A673 (cell line): Measurements from ENCODE around the gene INPP5A. TPM values are rescaled to one million over a fixed set of nuclear protein-coding genes. Genes with fewer than 3 reads are reported as not detected.

Experiments
- BruUV-seq: library from RNA; stranded (reverse); fragments of 400-500 nt; replicated peaks from 2 replicates; lab custom pipeline; 2021; lab: Mats Ljungman, UMichigan
- CTCF ChIA-PET: fragments of 300-600 bp; sonication (Branson Sonifier 250); formaldehyde crosslinking; loops from one replicate; lab custom pipeline; 2022; ENCODE audit warnings: antibody characterized with exemption; lab: Charles Lee
- POLR2A ChIA-PET: fragments of 300-600 bp; sonication (Branson Sonifier 250); formaldehyde crosslinking; loops from one replicate; lab custom pipeline; 2022; ENCODE audit warnings: antibody characterized with exemption; ENCODE audit not compliant: low non-redundant PET; lab: Charles Lee
- DNase-seq: peaks from one replicate; pipeline ENCODE4 v3.0.0-alpha.2; 2015; ENCODE audit warnings: low spot score
- H3K27ac ChIP-seq: fragments of 200-600 bp; sonication (generic); 2 replicates; pipeline ENCODE4 v1.5.1; 2016; ENCODE audit warnings: mixed run types, low read depth, mild to moderate bottlenecking, mixed read lengths, antibody characterized with exemption, low read length; ENCODE audit not compliant: poor library complexity, severe bottlenecking
- H3K27me3 ChIP-seq: fragments of 200-600 bp; sonication (generic); replicated peaks from 2 replicates; pipeline ENCODE4 v1.6.1; 2017; ENCODE audit warnings: mixed run types, low read depth, mild to moderate bottlenecking, mixed read lengths, antibody characterized with exemption, low read length; ENCODE audit not compliant: insufficient read depth, poor library complexity
- H3K36me3 ChIP-seq: fragments of 200-600 bp; sonication (generic); 2 replicates; pipeline ENCODE4 v1.6.1; 2016; ENCODE audit warnings: mixed run types, mild to moderate bottlenecking, mixed read lengths, antibody characterized with exemption, low read length; ENCODE audit not compliant: insufficient read depth, poor library complexity, severe bottlenecking
- H3K4me1 ChIP-seq: fragments of 200-600 bp; sonication (generic); 2 replicates; pipeline ENCODE4 v1.6.1; 2017; ENCODE audit warnings: mixed run types, mild to moderate bottlenecking, mixed read lengths, antibody characterized with exemption, low read length; ENCODE audit not compliant: insufficient read depth, poor library complexity, severe bottlenecking
- H3K4me3 ChIP-seq: fragments of 200-600 bp; sonication (generic); 2 replicates; pipeline ENCODE4 v1.5.1; 2016; ENCODE audit warnings: low read depth, mixed run types, mild to moderate bottlenecking, mixed read lengths, low read length; ENCODE audit not compliant: poor library complexity, severe bottlenecking
- H3K9me3 ChIP-seq: fragments of 200-600 bp; sonication (generic); 2 replicates; pipeline ENCODE4 v1.6.1; 2016; ENCODE audit warnings: mixed run types, low read depth, mild to moderate bottlenecking, mixed read lengths, antibody characterized with exemption, low read length; ENCODE audit not compliant: poor library complexity, severe bottlenecking
- CTCF ChIP-seq: fragments of 300-800, 200-600 bp; sonication (generic); conservative IDR thresholded peaks from 2 replicates; pipeline ENCODE4 v1.5.1; 2017; ENCODE audit warnings: low read depth, mild to moderate bottlenecking, antibody characterized with exemption, low read length, moderate library complexity, mixed read lengths
- EZH2 ChIP-seq: fragments of 200-600 bp; sonication (generic); IDR thresholded peaks from 2 replicates; pipeline ENCODE4 v1.6.1; 2017; ENCODE audit warnings: borderline replicate concordance, low read depth, mild to moderate bottlenecking, mixed read lengths, antibody characterized with exemption, low read length; ENCODE audit not compliant: poor library complexity, severe bottlenecking
- intact Hi-C: fragments of 100-400 bp; cut with micrococcal nuclease; formaldehyde crosslinking; loops from one replicate; pipeline ENCODE4 v1.10.0; 2022; ENCODE audit not compliant: unreplicated experiment
- total RNA-seq: library from RNA; stranded (reverse); gene quantifications from 2 replicates; pipeline ENCODE4 v1.2.3, GENCODE V29; 2021

The INPP5A gene
- total RNA-seq, 1 experiment from 2014 or later, result 21.8 TPM

- no peak for TF ChIP-seq EZH2
- TF ChIP-seq CTCF, result no peak
These were observed 4.6 kb downstream of the INPP5A start for GRCh38 chr10:132542086-132542775.

DNA sequence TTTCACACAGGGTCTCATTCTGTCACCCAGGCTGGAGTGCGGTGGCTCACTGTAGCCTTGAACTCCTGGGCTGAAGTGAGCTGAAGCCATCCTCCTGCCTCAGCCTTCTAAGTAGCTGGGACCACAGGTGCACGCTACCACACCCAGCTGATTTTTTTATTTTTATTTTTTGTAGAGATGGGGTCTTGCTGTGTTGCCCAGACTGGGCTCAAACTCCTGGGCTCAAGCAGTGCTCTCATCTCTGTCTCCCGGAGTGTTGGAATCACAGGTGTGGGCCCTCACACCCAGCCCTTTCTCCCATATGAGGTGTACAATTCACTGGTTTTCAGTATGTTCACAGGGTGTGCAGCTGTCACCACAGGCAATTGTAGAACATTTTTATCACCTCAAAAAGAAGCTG, 5.2 kb downstream of the INPP5A start:
- Histone ChIP-seq H3K36me3 (no peaks in the 10 kb centered on the region), H3K27me3 (no peaks in the 10 kb centered on the region), H3K4me1 (peaks cover 4% of the 10 kb centered on the region), H3K9me3 (no peaks in the 10 kb centered on the region), H3K4me3 (no peak overlapping the region), H3K27ac (no peak overlapping the region)
- no peak for TF ChIP-seq CTCF
- TF ChIP-seq EZH2, result no peak
- DNase-seq, result no peak
- CTCF ChIA-PET, result no interaction called here
- no TSS peak for BruUV-seq
- POLR2A ChIA-PET, result no interaction called here
- intact Hi-C loops, result no loop called here

More at GRCh38 chr10:132542086-132542775, 4.6 kb downstream of the INPP5A start:
- H3K4me1 ChIP-seq, result peaks cover 4% of the 10 kb centered on the region
- no peaks in the 10 kb centered on the region for H3K27me3 ChIP-seq
- intact Hi-C loops, result no loop called here
- no peak for DNase-seq
- ChIA-PET POLR2A (no interaction called here), CTCF (no interaction called here)
- H3K4me3 ChIP-seq, result no peak overlapping the region
- no peaks in the 10 kb centered on the region for H3K36me3 ChIP-seq
- BruUV-seq, result no TSS peak
- no peaks in the 10 kb centered on the region for H3K9me3 ChIP-seq
- H3K27ac ChIP-seq, result no peak overlapping the region

DNA sequence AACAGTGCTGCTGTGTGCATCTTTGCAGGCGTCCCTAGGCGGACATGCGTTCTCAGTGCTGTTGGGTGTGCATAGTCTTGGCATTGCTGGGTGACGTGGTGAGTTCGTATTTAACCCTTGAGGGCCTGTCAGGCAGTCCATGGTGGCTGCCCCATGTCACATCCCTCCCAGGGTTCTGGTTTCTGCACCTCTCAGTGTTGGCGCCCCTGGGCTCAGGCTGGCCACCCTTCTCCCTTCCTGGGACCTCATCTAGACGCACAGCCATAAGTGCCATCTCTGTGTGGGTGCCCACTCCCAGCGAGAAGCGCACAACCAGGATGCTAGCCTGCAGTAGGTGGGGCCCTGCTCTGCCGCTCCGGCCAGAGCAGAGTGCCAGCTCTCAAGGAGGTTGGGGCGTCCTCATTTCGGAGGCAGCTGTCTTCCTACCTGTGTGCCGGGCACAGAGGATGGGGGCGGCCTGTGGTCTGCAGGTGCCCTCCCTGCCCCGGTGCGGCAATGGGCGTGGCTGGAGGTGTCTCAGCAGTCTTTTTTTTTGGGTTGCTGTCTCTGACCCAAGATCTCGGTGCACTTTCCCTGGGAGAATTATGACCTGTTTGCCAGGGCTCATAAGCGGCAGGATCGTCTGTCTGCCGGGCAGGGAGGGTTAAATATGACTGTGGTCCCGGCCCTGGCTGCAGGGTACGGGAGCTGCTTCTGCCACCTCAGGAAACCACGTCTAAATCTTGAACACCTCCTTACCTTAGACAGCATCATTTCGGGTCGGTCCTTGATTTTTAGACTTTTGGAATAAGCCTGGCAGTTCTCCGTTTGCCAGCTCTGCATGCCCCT, 6.5 kb downstream of the INPP5A start:
- Histone ChIP-seq H3K27me3 (no peaks in the 10 kb centered on the region), H3K9me3 (no peaks in the 10 kb centered on the region), H3K27ac (no peak overlapping the region), H3K4me3 (no peak overlapping the region), H3K4me1 (no peaks in the 10 kb centered on the region), H3K36me3 (no peaks in the 10 kb centered on the region)
- TF ChIP-seq CTCF, result no peak
- no peak for TF ChIP-seq EZH2
- CTCF ChIA-PET, result no interaction called here
- BruUV-seq, result no TSS peak
- intact Hi-C loops, result no loop called here
- no peak for DNase-seq
- POLR2A ChIA-PET, result no interaction called here
